Mucosa of descending colon (tissue), 3 donors: Measurements from ENCODE around the gene GATA6. TPM values are rescaled to one million over a fixed set of nuclear protein-coding genes. Genes with fewer than 3 reads are reported as not detected.

Experiments used
- ATAC-seq: fragments of 200-7000 bp; cut with Tn5 transposase; one replicate; pipeline ENCODE4 v1.9.1; 2020; ENCODE audit warnings: mild to moderate bottlenecking, moderate library complexity
- DNase-seq, 3 donors: peaks; one replicate each; pipeline ENCODE4 v3.0.0-alpha.2; 2020
- H3K36me3 ChIP-seq: fragments of 200-600 bp; one replicate; pipeline ENCODE4 v1.8.0; 2021; ENCODE audit warnings: low read depth, mild to moderate bottlenecking
- H3K4me1 ChIP-seq: fragments of 200-600 bp; one replicate; pipeline ENCODE4 v1.8.0; 2021; ENCODE audit warnings: low read depth, mild to moderate bottlenecking
- H3K4me3 ChIP-seq: fragments of 200-600 bp; one replicate; pipeline ENCODE4 v1.8.0; 2021; ENCODE audit warnings: mild to moderate bottlenecking
- H3K9me3 ChIP-seq: fragments of 200-600 bp; one replicate; pipeline ENCODE4 v1.8.0; 2021; ENCODE audit warnings: mild to moderate bottlenecking
- intact Hi-C, 2 donors: fragments of 100-400 bp; cut with DNase I in 1 of 2; cut with micrococcal nuclease in 1 of 2; formaldehyde crosslinking; loops; one replicate each; pipeline versions ENCODE4 v1.11.0 to v1.11.1; 2022; cut with DNase I, micrococcal nuclease
- total RNA-seq, 3 donors: library from RNA; stranded (reverse); fragmentation: NEBNext Ultra II Directional in 2 of 3; extraction: Animal tissue kit (Norgen Biotek cat#: 25700) in 2 of 3; gene quantifications; one replicate each; pipeline versions ENCODE4 v1.2.1 to v1.2.4, GENCODE V29; 2021 to 2023
- TF ChIP-seq, protein P1 (sequence below): fragments of 200-600 bp; IDR thresholded peaks from one replicate; pipeline ENCODE4 v1.8.0; 2022; ENCODE audit warnings: antibody characterized with exemption, mild to moderate bottlenecking
- donor health status: DM: no; HTN: no; CAD: no; lungs with moderate emphysema.
- donor health status: DM: no; HTN: no; CAD: no.
- donor health status: DM: no; HTN: yes; CAD: no.

GATA6 gene
- total RNA-seq, 3 donors from 2014 or later, result 21.9 to 58.8 (median 43.3) TPM

GRCh38 chr18:22204214-22204536 lies 34.8 kb downstream of the GATA6 start:
- H3K9me3 ChIP-seq, result no peaks in the 10 kb centered on the region
- intact Hi-C loops, result no loop called here
- ATAC-seq (no peak), DNase-seq (no peak)
- H3K4me3 ChIP-seq, result no peak overlapping the region
- no peaks in the 10 kb centered on the region for H3K4me1 ChIP-seq
- TF ChIP-seq, protein P1, sequence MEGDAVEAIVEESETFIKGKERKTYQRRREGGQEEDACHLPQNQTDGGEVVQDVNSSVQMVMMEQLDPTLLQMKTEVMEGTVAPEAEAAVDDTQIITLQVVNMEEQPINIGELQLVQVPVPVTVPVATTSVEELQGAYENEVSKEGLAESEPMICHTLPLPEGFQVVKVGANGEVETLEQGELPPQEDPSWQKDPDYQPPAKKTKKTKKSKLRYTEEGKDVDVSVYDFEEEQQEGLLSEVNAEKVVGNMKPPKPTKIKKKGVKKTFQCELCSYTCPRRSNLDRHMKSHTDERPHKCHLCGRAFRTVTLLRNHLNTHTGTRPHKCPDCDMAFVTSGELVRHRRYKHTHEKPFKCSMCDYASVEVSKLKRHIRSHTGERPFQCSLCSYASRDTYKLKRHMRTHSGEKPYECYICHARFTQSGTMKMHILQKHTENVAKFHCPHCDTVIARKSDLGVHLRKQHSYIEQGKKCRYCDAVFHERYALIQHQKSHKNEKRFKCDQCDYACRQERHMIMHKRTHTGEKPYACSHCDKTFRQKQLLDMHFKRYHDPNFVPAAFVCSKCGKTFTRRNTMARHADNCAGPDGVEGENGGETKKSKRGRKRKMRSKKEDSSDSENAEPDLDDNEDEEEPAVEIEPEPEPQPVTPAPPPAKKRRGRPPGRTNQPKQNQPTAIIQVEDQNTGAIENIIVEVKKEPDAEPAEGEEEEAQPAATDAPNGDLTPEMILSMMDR, result no peak
- H3K36me3 ChIP-seq, result peaks cover 6% of the 10 kb centered on the region

GRCh38 chr18:22204996-22205395 lies 35.6 kb downstream of the GATA6 start:
- intact Hi-C loops, result no loop called here
- ATAC-seq, result no peak
- TF ChIP-seq, protein P1, result no peak
- Histone ChIP-seq H3K4me1 (no peaks in the 10 kb centered on the region), H3K4me3 (no peak overlapping the region), H3K36me3 (peaks cover 6% of the 10 kb centered on the region), H3K9me3 (no peaks in the 10 kb centered on the region)
- DNase-seq, result no peak

DNA sequence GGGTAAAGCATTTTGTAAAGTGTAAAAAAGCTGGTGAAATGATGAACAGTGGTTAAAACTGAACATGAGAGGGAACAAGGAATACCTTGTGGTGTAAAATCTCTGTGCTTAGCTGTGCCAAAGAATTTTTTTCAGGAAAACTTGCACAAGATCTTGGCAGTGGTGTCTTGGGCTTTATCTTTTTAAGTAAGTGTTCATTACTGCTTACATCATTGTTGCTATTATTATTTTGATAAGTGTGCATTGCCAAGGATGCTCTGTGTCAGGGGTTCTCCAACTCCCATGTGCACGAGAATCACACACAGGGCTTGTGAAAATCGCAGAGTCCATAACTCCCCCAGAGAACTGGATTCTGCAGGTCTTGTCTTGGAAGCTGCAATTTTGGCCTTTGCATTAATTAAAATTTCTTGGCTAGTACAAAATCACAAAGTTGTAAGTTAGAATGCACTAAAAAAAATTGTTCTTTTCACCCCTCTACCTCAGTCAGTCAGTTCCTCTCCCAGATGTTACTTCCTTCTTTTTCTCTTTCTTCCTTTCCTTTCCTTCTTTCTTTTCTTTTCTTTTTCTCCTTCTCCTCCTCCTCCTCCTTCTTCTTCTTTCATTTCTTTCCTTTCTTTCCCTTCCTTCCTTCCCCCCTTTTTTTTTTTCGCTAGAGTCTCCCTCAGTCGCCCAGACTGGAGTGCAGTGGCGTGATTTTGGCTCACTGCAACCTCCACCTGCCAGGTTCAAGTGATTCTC lies 37.8 kb downstream of the GATA6 start:
- TF ChIP-seq, protein P1, result no peak
- DNase-seq (no peak), ATAC-seq (no peak)
- no peaks in the 10 kb centered on the region for H3K36me3 ChIP-seq
- intact Hi-C loops, result no loop called here
- no peaks in the 10 kb centered on the region for H3K9me3 ChIP-seq
- H3K4me3 ChIP-seq, result no peak overlapping the region
- H3K4me1 ChIP-seq, result no peaks in the 10 kb centered on the region

- Histone ChIP-seq H3K9me3 (no peaks in the 10 kb centered on the region), H3K4me1 (no peaks in the 10 kb centered on the region), H3K4me3 (no peak overlapping the region), H3K36me3 (no peaks in the 10 kb centered on the region)
- ATAC-seq (peak; percentile 9), DNase-seq (no peak)
- TF ChIP-seq, protein P1, result no peak
- intact Hi-C loops, result no loop called here
Measured at GRCh38 chr18:22210311-22210754, 40.9 kb downstream of the GATA6 start.

GRCh38 chr18:22211657-22212056 lies 42.3 kb downstream of the GATA6 start:
- no peaks in the 10 kb centered on the region for H3K36me3 ChIP-seq
- intact Hi-C loops, result no loop called here
- DNase-seq (no peak), ATAC-seq (no peak)
- H3K4me3 ChIP-seq, result no peak overlapping the region
- H3K4me1 ChIP-seq, result no peaks in the 10 kb centered on the region
- TF ChIP-seq, protein P1, result no peak
- no peaks in the 10 kb centered on the region for H3K9me3 ChIP-seq
